ENCODE measurements around the gene C2orf92. TPM values are rescaled to one million over a fixed set of nuclear protein-coding genes. Genes with fewer than 3 reads are reported as not detected.
A peak's percentile ranks its signal among the peaks of the same experiment; 100 is the strongest.

C2orf92 gene
- total RNA-seq, 3 donors from 2014 or later (not counting 1 experiment from before 2014, with no cell fraction given), result 13.4 to 20.9 (median 16.1) TPM

DNA sequence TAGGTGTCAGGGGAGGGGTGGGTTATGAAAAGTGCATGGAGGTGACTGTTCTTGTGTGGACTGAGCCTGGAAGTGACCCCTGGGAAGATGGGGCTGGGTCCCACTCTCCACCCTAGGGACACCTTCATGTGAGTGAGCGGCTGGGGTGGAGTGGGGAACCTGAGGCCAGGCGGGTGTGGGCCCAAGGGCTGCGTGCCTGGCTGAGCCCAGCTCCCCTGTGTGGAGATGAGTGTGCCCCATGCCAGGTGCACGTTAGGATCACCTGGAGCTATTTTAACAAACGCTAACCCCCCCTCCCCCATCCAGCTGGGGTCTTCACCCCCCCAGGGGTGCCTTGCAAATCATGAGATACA is 70.4 kb downstream of the C2orf92 start:
- H3K9me3 Mint-ChIP-seq, result no peaks in the 10 kb centered on the region
- H3K27me3 Mint-ChIP-seq (ENCODE audit: low read depth in 2 of 2), result no peaks in the 10 kb centered on the region
- ATAC-seq (no peak), DNase-seq (no peak)
- Histone ChIP-seq H3K4me1 (ENCODE audit: control insufficient read depth, insufficient read depth, low read length) (peaks cover 69% of the 10 kb centered on the region), H3K4me3 (ENCODE audit: low read length) (no peak overlapping the region), H3K27ac (ENCODE audit: low read length) (no peak overlapping the region), H3K9me3 (ENCODE audit: control insufficient read depth, insufficient read depth, low read length) (no peaks in the 10 kb centered on the region), H3K27me3 (ENCODE audit: control insufficient read depth, insufficient read depth, low read length) (no peaks in the 10 kb centered on the region), H3K36me3 (ENCODE audit: control insufficient read depth, insufficient read depth, low read length) (peaks cover 59% of the 10 kb centered on the region)
- H3K4me3 Mint-ChIP-seq, result no peak overlapping the region
- TF ChIP-seq, protein P1, sequence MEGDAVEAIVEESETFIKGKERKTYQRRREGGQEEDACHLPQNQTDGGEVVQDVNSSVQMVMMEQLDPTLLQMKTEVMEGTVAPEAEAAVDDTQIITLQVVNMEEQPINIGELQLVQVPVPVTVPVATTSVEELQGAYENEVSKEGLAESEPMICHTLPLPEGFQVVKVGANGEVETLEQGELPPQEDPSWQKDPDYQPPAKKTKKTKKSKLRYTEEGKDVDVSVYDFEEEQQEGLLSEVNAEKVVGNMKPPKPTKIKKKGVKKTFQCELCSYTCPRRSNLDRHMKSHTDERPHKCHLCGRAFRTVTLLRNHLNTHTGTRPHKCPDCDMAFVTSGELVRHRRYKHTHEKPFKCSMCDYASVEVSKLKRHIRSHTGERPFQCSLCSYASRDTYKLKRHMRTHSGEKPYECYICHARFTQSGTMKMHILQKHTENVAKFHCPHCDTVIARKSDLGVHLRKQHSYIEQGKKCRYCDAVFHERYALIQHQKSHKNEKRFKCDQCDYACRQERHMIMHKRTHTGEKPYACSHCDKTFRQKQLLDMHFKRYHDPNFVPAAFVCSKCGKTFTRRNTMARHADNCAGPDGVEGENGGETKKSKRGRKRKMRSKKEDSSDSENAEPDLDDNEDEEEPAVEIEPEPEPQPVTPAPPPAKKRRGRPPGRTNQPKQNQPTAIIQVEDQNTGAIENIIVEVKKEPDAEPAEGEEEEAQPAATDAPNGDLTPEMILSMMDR (IDR thresholded peaks at IDR 0.05), result no peak
- peaks cover 68 to 76% of the 10 kb centered on the region in 2 donors for H3K4me1 Mint-ChIP-seq
- peak overlapping the region in 1 of 2 donors; percentile 94 for H3K27ac Mint-ChIP-seq
- WGBS (ENCODE audit: insufficient coverage), result 77% methylated on average over 5 of the region's 5 CpGs
- intact Hi-C loops (cut with micrococcal nuclease), result loop anchor here (10.0 kb wide), 1 partner anchor 895 kb away; no protein-coding TSS in a partner anchor
- H3K36me3 Mint-ChIP-seq, result peaks cover 8% of the 10 kb centered on the region

DNA sequence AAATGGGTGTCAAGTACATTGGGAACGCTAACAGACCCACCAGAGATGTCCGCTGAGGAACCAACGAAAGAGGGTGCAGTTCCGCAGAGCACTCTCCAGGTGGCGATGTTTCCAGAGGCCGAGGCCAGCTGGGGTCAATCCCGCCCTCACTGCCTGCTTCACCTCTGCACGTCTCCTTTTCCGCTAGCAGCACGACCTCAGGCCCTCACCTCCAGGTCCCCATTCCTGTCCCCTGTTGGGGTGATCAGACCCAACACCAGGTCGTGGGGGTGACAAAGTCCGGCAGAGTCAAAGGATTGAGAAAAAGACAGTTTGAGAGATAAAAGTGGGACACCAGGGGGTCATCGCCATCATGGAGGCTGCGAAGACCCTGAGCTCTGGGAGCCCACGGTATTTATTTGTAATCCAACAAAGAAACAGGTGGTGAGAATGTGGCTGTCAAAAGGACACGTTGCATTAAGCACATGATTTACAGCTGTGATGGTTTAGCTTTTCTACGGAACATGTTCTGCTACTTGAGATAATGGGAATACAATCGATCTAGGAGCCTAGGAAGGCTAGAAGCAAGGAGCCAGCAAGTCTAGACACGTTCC is 71.2 kb downstream of the C2orf92 start:
- DNase-seq, result peak; percentile 50 to 71
- H3K27me3 Mint-ChIP-seq (ENCODE audit: low read depth in 2 of 2), result no peaks in the 10 kb centered on the region
- intact Hi-C loops (cut with micrococcal nuclease), result loop anchor here (10.0 kb wide), 1 partner anchor 894 kb away; no protein-coding TSS in a partner anchor
- H3K9me3 Mint-ChIP-seq, result no peaks in the 10 kb centered on the region
- Histone ChIP-seq H3K4me3 (ENCODE audit: low read length) (no peak overlapping the region), H3K4me1 (ENCODE audit: control insufficient read depth, insufficient read depth, low read length) (peaks cover 77% of the 10 kb centered on the region), H3K27ac (ENCODE audit: low read length) (peak overlapping the region; percentile 86), H3K27me3 (ENCODE audit: control insufficient read depth, insufficient read depth, low read length) (no peaks in the 10 kb centered on the region), H3K36me3 (ENCODE audit: control insufficient read depth, insufficient read depth, low read length) (peaks cover 52% of the 10 kb centered on the region), H3K9me3 (ENCODE audit: control insufficient read depth, insufficient read depth, low read length) (no peaks in the 10 kb centered on the region)
- peak overlapping the region; percentile 80 to 94 for H3K27ac Mint-ChIP-seq
- 43% methylated on average over 19 of the region's 19 CpGs for WGBS (ENCODE audit: insufficient coverage)
- H3K4me1 Mint-ChIP-seq, result peaks cover 74 to 82% of the 10 kb centered on the region in 2 donors
- ATAC-seq, result peak; percentile 49 to 63 (median 55)
- peak overlapping the region; percentile 65 for H3K4me3 Mint-ChIP-seq
- H3K36me3 Mint-ChIP-seq, result peaks cover 8% of the 10 kb centered on the region
- TF ChIP-seq, protein P1 (IDR thresholded peaks at IDR 0.05), result peak; percentile 83

DNA sequence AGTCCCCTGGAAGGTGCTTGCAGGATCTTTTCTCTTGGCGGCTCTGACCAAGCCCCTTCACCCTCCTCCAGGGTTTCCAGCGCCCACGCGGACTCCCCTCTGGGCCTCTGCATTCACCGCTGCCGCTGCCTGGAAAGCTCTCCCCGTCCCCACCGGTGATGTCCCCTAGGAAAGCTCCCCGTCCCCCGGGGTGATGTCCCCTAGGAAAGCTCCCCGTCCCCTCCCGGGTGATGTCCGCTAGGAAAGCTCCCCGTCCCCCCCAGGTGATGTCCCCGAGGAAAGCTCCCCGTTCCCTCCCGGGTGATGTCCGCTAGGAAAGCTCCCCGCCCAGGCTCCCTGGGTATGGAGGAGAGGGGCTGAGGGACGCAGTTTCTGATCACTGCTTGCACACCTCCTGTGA is 71.7 kb downstream of the C2orf92 start:
- ATAC-seq (no peak), DNase-seq (no peak)
- intact Hi-C loops (cut with micrococcal nuclease), result loop anchor here (10.0 kb wide), 1 partner anchor 894 kb away; no protein-coding TSS in a partner anchor
- no peaks in the 10 kb centered on the region for H3K27me3 Mint-ChIP-seq (ENCODE audit: low read depth in 2 of 2)
- no peaks in the 10 kb centered on the region for H3K9me3 Mint-ChIP-seq
- H3K4me1 Mint-ChIP-seq, result peaks cover 77 to 86% of the 10 kb centered on the region in 2 donors
- peaks cover 48% of the 10 kb centered on the region for H3K36me3 ChIP-seq (ENCODE audit: control insufficient read depth, insufficient read depth, low read length)
- H3K4me1 ChIP-seq (ENCODE audit: control insufficient read depth, insufficient read depth, low read length), result peaks cover 78% of the 10 kb centered on the region
- peak overlapping the region; percentile 86 for H3K27ac ChIP-seq (ENCODE audit: low read length)
- WGBS (ENCODE audit: insufficient coverage), result 97% methylated on average over 20 of the region's 20 CpGs
- H3K4me3 ChIP-seq (ENCODE audit: low read length), result no peak overlapping the region
- TF ChIP-seq, protein P1 (IDR thresholded peaks at IDR 0.05), result no peak
- peak overlapping the region; percentile 80 to 94 for H3K27ac Mint-ChIP-seq
- H3K36me3 Mint-ChIP-seq, result peaks cover 6% of the 10 kb centered on the region
- H3K4me3 Mint-ChIP-seq, result peak overlapping the region; percentile 73
- no peaks in the 10 kb centered on the region for H3K27me3 ChIP-seq (ENCODE audit: control insufficient read depth, insufficient read depth, low read length)
- no peaks in the 10 kb centered on the region for H3K9me3 ChIP-seq (ENCODE audit: control insufficient read depth, insufficient read depth, low read length)

All from natural killer cell (primary cell).